HG02852 (cell line): ENCODE measurements around the gene GRK5.

ENCODE experiments used
- ATAC-seq: cut with Tn5 transposase; IDR thresholded peaks from one replicate; pipeline ENCODE4 v1.9.1; 2021; ENCODE audit warnings: mild to moderate bottlenecking, moderate library complexity; ENCODE audit not compliant: unreplicated experiment

Gene GRK5

GRCh38 chr10:119314061-119314460, 106.7 kb downstream of the GRK5 start:
- no peak for ATAC-seq

- ATAC-seq, result no peak
These were observed 107.1 kb downstream of the GRK5 start for GRCh38 chr10:119314486-119314885.

- peak; percentile 64 for ATAC-seq
These were observed 108.0 kb downstream of the GRK5 start for GRCh38 chr10:119315128-119316001.

GRCh38 chr10:119316002-119316358, 108.6 kb downstream of the GRK5 start:
- ATAC-seq, result no peak

GRCh38 chr10:119316729-119317097, 109.3 kb downstream of the GRK5 start:
- no peak for ATAC-seq

- ATAC-seq, result no peak
These were observed 111.2 kb downstream of the GRK5 start for GRCh38 chr10:119318411-119319160.

GRCh38 chr10:119319161-119319919, 112.0 kb downstream of the GRK5 start:
- no peak for ATAC-seq

- no peak for ATAC-seq
These were observed 112.5 kb downstream of the GRK5 start for GRCh38 chr10:119319920-119320258.

- no peak for ATAC-seq
These were observed 113.6 kb downstream of the GRK5 start for GRCh38 chr10:119320981-119321380.

GRCh38 chr10:119323085-119324016, 116.0 kb downstream of the GRK5 start:
- no peak for ATAC-seq

GRCh38 chr10:119325131-119325530, 117.8 kb downstream of the GRK5 start:
- no peak for ATAC-seq

GRCh38 chr10:119326167-119326566, 118.8 kb downstream of the GRK5 start:
- ATAC-seq, result no peak

- no peak for ATAC-seq
These were observed 119.8 kb downstream of the GRK5 start for GRCh38 chr10:119327096-119327745.

- ATAC-seq, result no peak
These were observed 120.9 kb downstream of the GRK5 start for GRCh38 chr10:119328223-119328622.

GRCh38 chr10:119330342-119330741, 123.0 kb downstream of the GRK5 start:
- no peak for ATAC-seq

- no peak for ATAC-seq
These were observed 123.7 kb downstream of the GRK5 start for GRCh38 chr10:119331061-119331460.

GRCh38 chr10:119333146-119333792, 125.9 kb downstream of the GRK5 start:
- no peak for ATAC-seq

- ATAC-seq, result no peak
These were observed 128.4 kb downstream of the GRK5 start for GRCh38 chr10:119335671-119336353.

GRCh38 chr10:119336599-119336998, 129.2 kb downstream of the GRK5 start:
- ATAC-seq, result no peak
